Stimulated activated CD4-positive, alpha-beta T cell treated with anti-CD3 and anti-CD28 coated beads, Interleukin-1b, Interleukin-23, amount 100 ng/mL, for 4 hours (primary cell): ENCODE data around the gene ZSWIM5.
"Not testable (repeated sequence)": the region's sequence is repeated elsewhere in the genome, so short reads cannot be mapped to it uniquely, and the experiment has no call there.

Source experiments
- DNase-seq, 2 donors: peaks; one replicate each; pipeline ENCODE4 v3.0.0-alpha.2; 2020; ENCODE audit warnings: low read depth in 2 of 2

Gene ZSWIM5

GRCh38 chr1:45146833-45147232 lies 59.6 kb downstream of the ZSWIM5 start:
- DNase-seq: no peak

GRCh38 chr1:45141247-45142003 lies 65.0 kb downstream of the ZSWIM5 start:
- no peak for DNase-seq

GRCh38 chr1:45136984-45137383 lies 69.4 kb downstream of the ZSWIM5 start:
- DNase-seq: no peak

GRCh38 chr1:45135316-45135715 lies 71.1 kb downstream of the ZSWIM5 start:
- DNase-seq: no peak

- no peak for DNase-seq
These were observed 71.9 kb downstream of the ZSWIM5 start for GRCh38 chr1:45134461-45134873.

- DNase-seq: not testable (repeated sequence)
These were observed 73.7 kb downstream of the ZSWIM5 start for GRCh38 chr1:45132719-45133118.

- DNase-seq: no peak
These were observed 83.0 kb downstream of the ZSWIM5 start for GRCh38 chr1:45123358-45123757.

- no peak for DNase-seq
These were observed 83.7 kb downstream of the ZSWIM5 start for GRCh38 chr1:45122724-45123123.

GRCh38 chr1:45117766-45118165 lies 88.6 kb downstream of the ZSWIM5 start:
- DNase-seq: no peak

GRCh38 chr1:45116820-45117219 lies 89.6 kb downstream of the ZSWIM5 start:
- no peak for DNase-seq

GRCh38 chr1:45116340-45116739 lies 90.1 kb downstream of the ZSWIM5 start:
- DNase-seq: no peak

GRCh38 chr1:45115198-45115597 lies 91.2 kb downstream of the ZSWIM5 start:
- not testable (repeated sequence) for DNase-seq

GRCh38 chr1:45112661-45113060 lies 93.7 kb downstream of the ZSWIM5 start:
- DNase-seq: no peak

GRCh38 chr1:45111239-45111638 lies 95.2 kb downstream of the ZSWIM5 start:
- DNase-seq: no peak

GRCh38 chr1:45107782-45108181 lies 98.6 kb downstream of the ZSWIM5 start:
- no peak for DNase-seq

- not testable (repeated sequence) for DNase-seq
These were observed 99.5 kb downstream of the ZSWIM5 start for GRCh38 chr1:45106864-45107263.

- not testable (repeated sequence) for DNase-seq
These were observed 100.3 kb downstream of the ZSWIM5 start for GRCh38 chr1:45106156-45106545.

GRCh38 chr1:45105486-45106155 lies 100.8 kb downstream of the ZSWIM5 start:
- DNase-seq: not testable (repeated sequence)

GRCh38 chr1:45103534-45103933 lies 102.9 kb downstream of the ZSWIM5 start:
- no peak for DNase-seq

GRCh38 chr1:45101947-45102346 lies 104.5 kb downstream of the ZSWIM5 start:
- DNase-seq: no peak

- DNase-seq: not testable (repeated sequence)
These were observed 104.9 kb downstream of the ZSWIM5 start for GRCh38 chr1:45101528-45101927.

GRCh38 chr1:45097944-45098343 lies 108.5 kb downstream of the ZSWIM5 start:
- no peak for DNase-seq

- DNase-seq: no peak
These were observed 109.3 kb downstream of the ZSWIM5 start for GRCh38 chr1:45097079-45097478.
